ENCODE measurements around the gene SLMAP. TPM values are rescaled to one million over a fixed set of nuclear protein-coding genes. Genes with fewer than 3 reads are reported as not detected.

Gene SLMAP
- total RNA-seq, 3 donors from 2014 or later = 41.3 to 105 (median 83.6) TPM

- Histone ChIP-seq H3K27ac (no peak overlapping the region), H3K27me3 (no peaks in the 10 kb centered on the region), H3K9me3 (no peaks in the 10 kb centered on the region), H3K36me3 (no peaks in the 10 kb centered on the region), H3K4me1 (no peaks in the 10 kb centered on the region), H3K4me3 (no peak overlapping the region)
- TF ChIP-seq POLR2AphosphoS5 (IDR thresholded peaks at IDR 0.05) (no peak), CTCF (IDR thresholded peaks at IDR 0.05) (no peak), POLR2A (IDR thresholded peaks at IDR 0.05) (no peak)
- DNase-seq (ENCODE audit: low spot score in 2 of 2) = no peak
- intact Hi-C loops (cut with DNase I; ENCODE audit: low total_unique reads) = no loop called here
These were observed 171.8 kb downstream of the SLMAP start for GRCh38 chr3:57927916-57928315.

- no peak overlapping the region for H3K27ac ChIP-seq
- intact Hi-C loops (cut with DNase I; ENCODE audit: low total_unique reads) = no loop called here
These were observed 172.4 kb downstream of the SLMAP start for GRCh38 chr3:57928511-57928910.

GRCh38 chr3:57929988-57930387, 173.9 kb downstream of the SLMAP start:
- intact Hi-C loops (cut with DNase I; ENCODE audit: low total_unique reads) = no loop called here
- Histone ChIP-seq H3K9me3 (no peaks in the 10 kb centered on the region), H3K27ac (no peak overlapping the region), H3K4me3 (no peak overlapping the region), H3K36me3 (no peaks in the 10 kb centered on the region), H3K27me3 (no peaks in the 10 kb centered on the region), H3K4me1 (no peaks in the 10 kb centered on the region)
- DNase-seq (ENCODE audit: low spot score in 2 of 2) = no peak
- TF ChIP-seq POLR2AphosphoS5 (IDR thresholded peaks at IDR 0.05) = no peak
- no peak for TF ChIP-seq POLR2A (IDR thresholded peaks at IDR 0.05)
- TF ChIP-seq CTCF (IDR thresholded peaks at IDR 0.05) = no peak

More at GRCh38 chr3:57928511-57928910, 172.4 kb downstream of the SLMAP start:
- Histone ChIP-seq H3K36me3 (no peaks in the 10 kb centered on the region), H3K27me3 (no peaks in the 10 kb centered on the region), H3K4me1 (no peaks in the 10 kb centered on the region), H3K9me3 (no peaks in the 10 kb centered on the region), H3K4me3 (no peak overlapping the region)
- DNase-seq (ENCODE audit: low spot score in 2 of 2) = no peak
- no peak for TF ChIP-seq POLR2AphosphoS5 (IDR thresholded peaks at IDR 0.05)
- TF ChIP-seq POLR2A (IDR thresholded peaks at IDR 0.05) = no peak
- TF ChIP-seq CTCF (IDR thresholded peaks at IDR 0.05) = no peak

GRCh38 chr3:57933602-57934001, 177.5 kb downstream of the SLMAP start:
- DNase-seq (ENCODE audit: low spot score in 2 of 2) = no peak
- no peak overlapping the region for H3K27ac ChIP-seq
- H3K36me3 ChIP-seq = no peaks in the 10 kb centered on the region
- no peaks in the 10 kb centered on the region for H3K4me1 ChIP-seq
- H3K4me3 ChIP-seq = no peak overlapping the region
- H3K27me3 ChIP-seq = no peaks in the 10 kb centered on the region
- intact Hi-C loops (cut with DNase I; ENCODE audit: low total_unique reads) = no loop called here
- no peak for TF ChIP-seq POLR2A (IDR thresholded peaks at IDR 0.05)
- no peak for TF ChIP-seq CTCF (IDR thresholded peaks at IDR 0.05)
- no peak for TF ChIP-seq POLR2AphosphoS5 (IDR thresholded peaks at IDR 0.05)
- no peaks in the 10 kb centered on the region for H3K9me3 ChIP-seq

GRCh38 chr3:57934373-57934772, 178.3 kb downstream of the SLMAP start:
- no peak overlapping the region for H3K27ac ChIP-seq
- no peaks in the 10 kb centered on the region for H3K4me1 ChIP-seq
- intact Hi-C loops (cut with DNase I; ENCODE audit: low total_unique reads) = no loop called here
- TF ChIP-seq POLR2AphosphoS5 (IDR thresholded peaks at IDR 0.05) (no peak), CTCF (IDR thresholded peaks at IDR 0.05) (no peak), POLR2A (IDR thresholded peaks at IDR 0.05) (no peak)
- no peaks in the 10 kb centered on the region for H3K36me3 ChIP-seq
- no peak overlapping the region for H3K4me3 ChIP-seq
- no peak for DNase-seq (ENCODE audit: low spot score in 2 of 2)
- no peaks in the 10 kb centered on the region for H3K27me3 ChIP-seq
- H3K9me3 ChIP-seq = no peaks in the 10 kb centered on the region

Data from breast epithelium (tissue), 4 donors.